Activated B cell treated with CpG ODN at 0.5 μM for 24 hours (primary cell): ENCODE measurements around the gene CHD5. TPM values are rescaled to one million over a fixed set of nuclear protein-coding genes. Genes with fewer than 3 reads are reported as not detected.

Source experiments
- ATAC-seq: fragments of 200-7000 bp; cut with Tn5 transposase; one replicate; pipeline ENCODE4 v1.10.0; 2021; ENCODE audit warnings: low read depth, mild to moderate bottlenecking, moderate library complexity
- CTCF ChIA-PET: fragments of 350-600 bp; sonication (Branson Sonifier 250); formaldehyde crosslinking; loops from one replicate; lab custom pipeline; 2021; ENCODE audit warnings: antibody characterized with exemption; lab: Charles Lee
- POLR2A ChIA-PET: fragments of 350-600 bp; sonication (Branson Sonifier 250); formaldehyde crosslinking; loops from one replicate; lab custom pipeline; 2021; ENCODE audit warnings: antibody characterized with exemption; lab: Charles Lee
- DNase-seq: peaks from one replicate; pipeline ENCODE4 v3.0.0; 2022
- H3K27ac Mint-ChIP-seq: one replicate; pipeline ENCODE4 v1.8.0; 2020; ENCODE audit warnings: mixed read lengths
- H3K27me3 Mint-ChIP-seq: one replicate; pipeline ENCODE4 v1.8.0; 2021; ENCODE audit warnings: mixed read lengths
- H3K36me3 Mint-ChIP-seq: one replicate; pipeline ENCODE4 v1.8.0; 2021; ENCODE audit warnings: low read depth, mixed read lengths
- H3K4me1 Mint-ChIP-seq: one replicate; pipeline ENCODE4 v1.8.0; 2021; ENCODE audit warnings: mixed read lengths
- H3K4me3 Mint-ChIP-seq: one replicate; pipeline ENCODE4 v1.8.0; 2020; ENCODE audit warnings: mild to moderate bottlenecking, mixed read lengths
- H3K9me3 Mint-ChIP-seq: one replicate; pipeline ENCODE4 v1.8.0; 2020; ENCODE audit warnings: mixed read lengths
- CTCF ChIP-seq: fragments of 200-600 bp; IDR thresholded peaks from one replicate; pipeline ENCODE4 v1.8.0; 2022; ENCODE audit warnings: antibody characterized with exemption, mild to moderate bottlenecking
- intact Hi-C: fragments of 100-400 bp; cut with micrococcal nuclease; formaldehyde crosslinking; loops from one replicate; pipeline ENCODE4 v1.15.1; 2024
- total RNA-seq: library from RNA; stranded (reverse); gene quantifications from 2 replicates; pipeline ENCODE4 v1.2.3, GENCODE V29; 2022

The CHD5 gene
- total RNA-seq, 1 donor from 2014 or later = 0.31 TPM

- H3K27ac Mint-ChIP-seq = no peak overlapping the region
- ATAC-seq = no peak
- H3K36me3 Mint-ChIP-seq = no peaks in the 10 kb centered on the region
- no peaks in the 10 kb centered on the region for H3K9me3 Mint-ChIP-seq
- H3K27me3 Mint-ChIP-seq = peaks cover 6% of the 10 kb centered on the region
- TF ChIP-seq CTCF = no peak
- no peaks in the 10 kb centered on the region for H3K4me1 Mint-ChIP-seq
- intact Hi-C loops = no loop called here
- ChIA-PET POLR2A (no interaction called here), CTCF (no interaction called here)
- DNase-seq = no peak
- no peak overlapping the region for H3K4me3 Mint-ChIP-seq
Measured at GRCh38 chr1:6137758-6138157, 42.4 kb downstream of the CHD5 start.

GRCh38 chr1:6136516-6137220, 43.5 kb downstream of the CHD5 start:
- POLR2A ChIA-PET = no interaction called here
- H3K27ac Mint-ChIP-seq = no peak overlapping the region

GRCh38 chr1:6134741-6135510, 45.2 kb downstream of the CHD5 start:
- no peak for TF ChIP-seq CTCF
- H3K27ac Mint-ChIP-seq = no peak overlapping the region
- H3K4me1 Mint-ChIP-seq = no peaks in the 10 kb centered on the region
- no peak overlapping the region for H3K4me3 Mint-ChIP-seq
- peaks cover 8% of the 10 kb centered on the region for H3K9me3 Mint-ChIP-seq
- H3K36me3 Mint-ChIP-seq = no peaks in the 10 kb centered on the region
- no peak for ATAC-seq
- DNase-seq = no peak
- intact Hi-C loops = no loop called here
- CTCF ChIA-PET = no interaction called here
- peaks cover 4% of the 10 kb centered on the region for H3K27me3 Mint-ChIP-seq
- POLR2A ChIA-PET = no interaction called here

More at GRCh38 chr1:6136516-6137220, 43.5 kb downstream of the CHD5 start:
- Mint-ChIP-seq H3K27me3 (peaks cover 4% of the 10 kb centered on the region), H3K36me3 (no peaks in the 10 kb centered on the region), H3K4me3 (no peak overlapping the region), H3K9me3 (peaks cover 8% of the 10 kb centered on the region), H3K4me1 (no peaks in the 10 kb centered on the region)
- DNase-seq (no peak), ATAC-seq (no peak)
- CTCF ChIA-PET = no interaction called here
- no peak for TF ChIP-seq CTCF
- intact Hi-C loops = no loop called here

- POLR2A ChIA-PET = no interaction called here
- no peak for TF ChIP-seq CTCF
- Mint-ChIP-seq H3K27ac (no peak overlapping the region), H3K27me3 (peaks cover 4% of the 10 kb centered on the region), H3K4me1 (no peaks in the 10 kb centered on the region), H3K4me3 (no peak overlapping the region), H3K9me3 (peaks cover 8% of the 10 kb centered on the region), H3K36me3 (no peaks in the 10 kb centered on the region)
- no peak for DNase-seq
- intact Hi-C loops = no loop called here
- CTCF ChIA-PET = no interaction called here
- no peak for ATAC-seq
Measured at GRCh38 chr1:6134206-6134605, 45.9 kb downstream of the CHD5 start.

GRCh38 chr1:6133146-6133895, 46.8 kb downstream of the CHD5 start:
- peaks cover 4% of the 10 kb centered on the region for H3K27me3 Mint-ChIP-seq
- TF ChIP-seq CTCF = no peak
- no peak for ATAC-seq
- no peaks in the 10 kb centered on the region for H3K4me1 Mint-ChIP-seq
- ChIA-PET CTCF (no interaction called here), POLR2A (no interaction called here)
- H3K27ac Mint-ChIP-seq = no peak overlapping the region
- no peak for DNase-seq
- H3K4me3 Mint-ChIP-seq = no peak overlapping the region
- H3K9me3 Mint-ChIP-seq = peaks cover 8% of the 10 kb centered on the region
- intact Hi-C loops = no loop called here
- H3K36me3 Mint-ChIP-seq = no peaks in the 10 kb centered on the region
